ENCODE measurements around the gene USP31. TPM values are rescaled to one million over a fixed set of nuclear protein-coding genes. Genes with fewer than 3 reads are reported as not detected.

Gene USP31
- total RNA-seq, 1 donor from 2014 or later: 16.7 TPM

DNA sequence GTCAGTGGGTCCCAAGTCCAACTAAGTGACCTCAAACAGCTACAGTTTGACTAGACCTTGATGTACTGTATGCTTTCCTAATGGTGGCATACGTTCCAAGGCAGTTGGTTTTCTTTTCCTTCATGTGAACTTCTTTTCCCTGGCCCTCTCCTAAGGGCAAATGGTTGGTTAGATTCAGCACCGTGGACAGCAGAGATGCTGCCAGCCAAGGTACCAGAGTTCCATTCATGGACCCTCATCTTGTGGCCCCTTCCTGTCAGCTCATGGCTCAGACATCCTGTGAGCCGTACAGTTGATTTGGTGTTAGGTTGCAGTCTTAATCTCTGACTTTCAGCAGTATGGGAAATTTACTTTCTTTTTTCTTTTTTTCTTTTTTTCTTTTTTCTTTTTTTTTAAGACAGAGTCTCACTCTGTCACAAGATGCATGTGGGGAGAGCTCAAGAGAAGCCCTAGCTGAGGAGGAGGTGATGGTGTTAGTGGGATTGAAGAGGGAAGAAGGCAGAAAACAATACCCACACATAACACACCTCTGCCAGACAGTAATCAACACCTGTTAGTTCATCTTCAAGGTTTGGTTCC, 122.4 kb downstream of the USP31 start:
- no peak for FAIRE-seq

DNA sequence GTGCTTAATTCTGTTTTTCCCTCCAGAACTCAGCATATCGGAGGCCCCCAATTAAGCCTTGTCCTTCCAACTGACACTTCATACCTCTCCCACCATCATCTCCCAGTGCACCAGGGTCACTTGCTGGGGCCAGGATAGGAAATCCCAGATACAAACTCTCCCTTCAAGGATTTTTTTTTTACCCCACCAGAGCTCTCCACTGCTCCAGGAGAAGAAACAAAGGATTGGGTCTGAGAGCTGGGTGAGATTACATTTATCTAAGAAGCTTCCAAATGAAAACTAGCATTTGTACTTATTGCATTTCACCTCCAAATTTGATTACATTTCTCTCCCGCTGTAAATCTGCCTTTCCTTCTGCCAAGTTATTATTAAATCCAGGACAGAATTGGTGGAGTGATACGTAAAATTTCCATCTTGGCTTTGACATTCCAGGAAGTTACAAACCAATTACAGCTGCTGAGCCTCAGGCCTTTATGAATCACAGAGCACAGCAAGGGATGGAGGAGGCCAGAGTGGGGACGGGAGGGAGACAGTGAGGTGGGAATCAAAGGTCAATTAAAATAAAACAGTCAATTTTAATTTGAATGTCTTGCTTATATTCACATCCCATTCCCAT, 123.5 kb downstream of the USP31 start:
- DNase-seq (ENCODE audit: low spot score in 2 of 2) (no peak), FAIRE-seq (no peak)

More for the DNA sequence above, 122.4 kb downstream of the USP31 start:
- DNase-seq (ENCODE audit: low spot score in 2 of 2): no peak

- FAIRE-seq (no peak), DNase-seq (ENCODE audit: low spot score in 2 of 2) (no peak)
Measured at GRCh38 chr16:23024044-23024443, 125.2 kb downstream of the USP31 start.

- no peak for DNase-seq (ENCODE audit: low spot score in 2 of 2)
- FAIRE-seq: no peak
Measured at GRCh38 chr16:23020084-23020483, 129.2 kb downstream of the USP31 start.

GRCh38 chr16:23016368-23016767, 132.9 kb downstream of the USP31 start:
- FAIRE-seq (no peak), DNase-seq (ENCODE audit: low spot score in 2 of 2) (no peak)

GRCh38 chr16:23015580-23015979, 133.7 kb downstream of the USP31 start:
- DNase-seq (ENCODE audit: low spot score in 2 of 2) (no peak), FAIRE-seq (no peak)

DNA sequence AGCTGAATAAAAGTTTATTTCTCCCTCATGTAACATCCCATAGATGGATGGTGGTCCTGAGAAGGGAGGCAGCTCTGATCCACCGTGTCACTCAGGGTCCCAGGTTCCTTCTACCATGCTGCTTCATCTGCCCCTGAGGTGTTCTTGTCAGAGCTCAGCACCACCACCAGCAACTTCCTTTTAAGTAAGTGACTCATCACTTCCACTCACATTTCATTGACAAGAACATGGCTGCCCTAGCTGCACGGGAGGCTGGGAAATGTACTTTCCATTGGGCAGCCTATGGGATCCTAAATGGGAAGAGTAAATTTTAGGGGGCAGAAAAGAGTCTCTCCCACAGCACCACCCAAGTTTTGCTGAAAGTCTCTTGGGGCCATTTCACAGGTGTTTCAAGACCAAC, 134.7 kb downstream of the USP31 start:
- FAIRE-seq: no peak

More for the DNA sequence above, 134.7 kb downstream of the USP31 start:
- DNase-seq (ENCODE audit: low spot score in 2 of 2): no peak

Other genes with a start within 250 kb of the USP31 start
- gene SCNN1G, start 33.3 kb upstream of the USP31 start, total RNA-seq: 0.82 TPM
- not detected for gene SCNN1B, start 152.8 kb upstream of the USP31 start, total RNA-seq